ENCODE data around the gene RAB31. TPM values are rescaled to one million over a fixed set of nuclear protein-coding genes. Genes with fewer than 3 reads are reported as not detected.

The RAB31 gene
- total and polyA plus RNA-seq, 5 donors, result 9.1 to 42.3 (median 24.3) TPM

DNA sequence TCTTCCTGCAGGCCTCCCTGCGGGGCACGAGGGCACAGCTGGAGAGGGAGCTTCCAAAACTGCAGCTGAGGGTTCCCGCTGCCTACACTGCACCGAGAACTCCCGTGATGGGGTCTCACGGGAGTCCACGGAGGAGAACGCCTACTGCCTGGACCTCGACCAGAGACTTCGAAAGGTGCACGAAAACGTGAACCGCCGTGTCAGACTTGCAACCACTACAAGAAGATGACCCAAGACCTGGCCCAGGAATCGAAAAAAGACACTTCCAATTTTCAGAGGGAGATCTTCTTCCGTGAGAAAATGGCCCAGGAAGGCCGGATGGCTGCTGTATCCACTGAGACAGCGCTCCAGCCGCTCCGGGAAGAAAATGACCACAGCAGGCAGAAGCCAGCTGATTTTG is 124.8 kb downstream of the RAB31 start:
- DNase-seq (no peak), ATAC-seq (no peak)
- Histone ChIP-seq H3K4me1 (ENCODE audit: control insufficient read depth, insufficient read depth, low read length) (peaks cover 2% of the 10 kb centered on the region), H3K27me3 (ENCODE audit: control insufficient read depth, insufficient read depth) (no peaks in the 10 kb centered on the region), H3K9me3 (ENCODE audit: control insufficient read depth, low read length) (no peaks in the 10 kb centered on the region), H3K27ac (ENCODE audit: low read length) (no peak overlapping the region), H3K4me3 (ENCODE audit: low read length) (no peak overlapping the region)
- intact Hi-C loops (cut with DNase I), result no loop called here
- 96% methylated on average over 20 of the region's 20 CpGs for WGBS

DNA sequence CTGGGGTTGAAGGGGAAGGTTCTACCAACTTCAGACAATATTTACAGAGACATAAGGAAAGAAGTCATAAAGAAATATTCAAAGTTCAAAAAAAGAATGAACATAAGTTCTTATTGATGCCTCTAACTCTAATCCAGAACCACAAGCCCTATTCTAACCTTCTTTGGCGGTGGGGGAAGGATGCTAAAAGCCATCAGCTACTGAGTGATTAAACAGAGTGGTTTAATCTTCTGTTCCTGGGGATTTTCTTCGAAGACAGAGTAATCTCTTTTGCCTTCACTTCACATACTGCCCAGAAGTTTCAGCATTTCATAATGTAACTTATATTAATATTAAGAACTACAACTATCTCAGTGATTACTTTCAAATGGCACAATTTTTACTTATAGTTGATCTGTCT is 126.5 kb downstream of the RAB31 start:
- H3K27ac ChIP-seq (ENCODE audit: low read length), result no peak overlapping the region
- intact Hi-C loops (cut with DNase I), result no loop called here
- peaks cover 7% of the 10 kb centered on the region for H3K4me1 ChIP-seq (ENCODE audit: control insufficient read depth, insufficient read depth, low read length)
- 88% methylated on average over 2 of the region's 2 CpGs for WGBS
- no peaks in the 10 kb centered on the region for H3K27me3 ChIP-seq (ENCODE audit: control insufficient read depth, insufficient read depth)
- no peak overlapping the region for H3K4me3 ChIP-seq (ENCODE audit: low read length)
- ATAC-seq (no peak), DNase-seq (no peak)
- no peaks in the 10 kb centered on the region for H3K9me3 ChIP-seq (ENCODE audit: control insufficient read depth, low read length)

DNA sequence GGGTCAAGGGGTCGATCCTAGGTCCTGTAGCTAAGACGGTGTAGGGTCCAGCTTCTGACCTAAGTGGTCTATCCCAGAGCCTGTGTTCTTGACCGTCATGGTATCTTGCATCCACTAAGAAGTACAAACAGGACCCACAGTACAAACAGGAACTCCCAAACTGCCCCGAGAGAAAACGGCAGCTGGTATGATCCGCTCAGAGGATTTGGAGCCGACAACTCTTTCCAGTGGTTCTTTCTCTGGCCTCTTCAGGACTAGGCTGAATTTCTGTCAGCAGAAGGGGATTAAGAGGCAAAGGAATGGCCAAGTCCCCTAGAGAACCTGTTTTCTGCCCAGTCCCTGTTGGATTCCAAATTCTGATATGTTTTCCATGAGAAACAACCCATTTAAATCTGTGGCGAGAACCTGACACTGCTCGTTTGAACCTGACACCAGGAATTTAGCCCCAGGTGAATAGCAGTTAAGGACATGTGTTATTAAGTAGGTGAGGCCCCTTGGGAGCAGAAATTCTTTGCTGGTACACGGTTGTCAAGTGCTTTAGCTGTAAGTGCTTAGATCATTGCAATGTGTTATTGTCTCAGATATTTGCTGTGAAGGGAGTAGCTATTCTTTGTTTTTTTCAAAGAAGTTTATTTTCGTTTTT is 127.1 kb downstream of the RAB31 start:
- WGBS, result 80% methylated on average over 11 of the region's 11 CpGs
- DNase-seq (no peak), ATAC-seq (no peak)
- Histone ChIP-seq H3K9me3 (ENCODE audit: control insufficient read depth, low read length) (no peaks in the 10 kb centered on the region), H3K4me3 (ENCODE audit: low read length) (no peak overlapping the region), H3K27me3 (ENCODE audit: control insufficient read depth, insufficient read depth) (no peaks in the 10 kb centered on the region), H3K4me1 (ENCODE audit: control insufficient read depth, insufficient read depth, low read length) (peaks cover 7% of the 10 kb centered on the region), H3K27ac (ENCODE audit: low read length) (no peak overlapping the region)
- intact Hi-C loops (cut with DNase I), result no loop called here

GRCh38 chr18:9835825-9836224 is 127.7 kb downstream of the RAB31 start:
- H3K4me1 ChIP-seq (ENCODE audit: control insufficient read depth, insufficient read depth, low read length), result peaks cover 7% of the 10 kb centered on the region
- 74% methylated on average over 10 of the region's 10 CpGs for WGBS

GRCh38 chr18:9838144-9838877 is 130.2 kb downstream of the RAB31 start:
- Histone ChIP-seq H3K9me3 (ENCODE audit: control insufficient read depth, low read length) (no peaks in the 10 kb centered on the region), H3K27me3 (ENCODE audit: control insufficient read depth, insufficient read depth) (no peaks in the 10 kb centered on the region), H3K4me1 (ENCODE audit: control insufficient read depth, insufficient read depth, low read length) (peaks cover 14% of the 10 kb centered on the region), H3K27ac (ENCODE audit: low read length) (peak overlapping the region; percentile 57), H3K4me3 (ENCODE audit: low read length) (no peak overlapping the region)
- peak in 2 of 3 donors; percentile 64 for DNase-seq
- WGBS, result 67% methylated on average over 10 of the region's 10 CpGs
- intact Hi-C loops (cut with DNase I), result no loop called here
- peak; percentile 81 to 88 for ATAC-seq

More at GRCh38 chr18:9835825-9836224, 127.7 kb downstream of the RAB31 start:
- DNase-seq (no peak), ATAC-seq (no peak)
- H3K27ac ChIP-seq (ENCODE audit: low read length), result no peak overlapping the region
- H3K9me3 ChIP-seq (ENCODE audit: control insufficient read depth, low read length), result no peaks in the 10 kb centered on the region
- H3K27me3 ChIP-seq (ENCODE audit: control insufficient read depth, insufficient read depth), result no peaks in the 10 kb centered on the region
- intact Hi-C loops (cut with DNase I), result no loop called here
- H3K4me3 ChIP-seq (ENCODE audit: low read length), result no peak overlapping the region

GRCh38 chr18:9839211-9839610 is 131.1 kb downstream of the RAB31 start:
- WGBS, result 95% methylated on average over 8 of the region's 8 CpGs
- no peak overlapping the region for H3K4me3 ChIP-seq (ENCODE audit: low read length)
- H3K4me1 ChIP-seq (ENCODE audit: control insufficient read depth, insufficient read depth, low read length), result peaks cover 14% of the 10 kb centered on the region
- no peaks in the 10 kb centered on the region for H3K27me3 ChIP-seq (ENCODE audit: control insufficient read depth, insufficient read depth)
- H3K9me3 ChIP-seq (ENCODE audit: control insufficient read depth, low read length), result no peaks in the 10 kb centered on the region
- peak overlapping the region; percentile 57 for H3K27ac ChIP-seq (ENCODE audit: low read length)
- intact Hi-C loops (cut with DNase I), result no loop called here
- DNase-seq, result no peak
- no peak for ATAC-seq

- no peak overlapping the region for H3K27ac ChIP-seq (ENCODE audit: low read length)
- H3K4me1 ChIP-seq (ENCODE audit: control insufficient read depth, insufficient read depth, low read length), result peaks cover 14% of the 10 kb centered on the region
- H3K27me3 ChIP-seq (ENCODE audit: control insufficient read depth, insufficient read depth), result no peaks in the 10 kb centered on the region
- WGBS, result 83% methylated on average over 10 of the region's 10 CpGs
- intact Hi-C loops (cut with DNase I), result no loop called here
- DNase-seq, result peak in 1 of 3 donors; percentile 23
- no peak for ATAC-seq
- no peaks in the 10 kb centered on the region for H3K9me3 ChIP-seq (ENCODE audit: control insufficient read depth, low read length)
- H3K4me3 ChIP-seq (ENCODE audit: low read length), result no peak overlapping the region
Observed at GRCh38 chr18:9839853-9840252, 131.8 kb downstream of the RAB31 start.

DNA sequence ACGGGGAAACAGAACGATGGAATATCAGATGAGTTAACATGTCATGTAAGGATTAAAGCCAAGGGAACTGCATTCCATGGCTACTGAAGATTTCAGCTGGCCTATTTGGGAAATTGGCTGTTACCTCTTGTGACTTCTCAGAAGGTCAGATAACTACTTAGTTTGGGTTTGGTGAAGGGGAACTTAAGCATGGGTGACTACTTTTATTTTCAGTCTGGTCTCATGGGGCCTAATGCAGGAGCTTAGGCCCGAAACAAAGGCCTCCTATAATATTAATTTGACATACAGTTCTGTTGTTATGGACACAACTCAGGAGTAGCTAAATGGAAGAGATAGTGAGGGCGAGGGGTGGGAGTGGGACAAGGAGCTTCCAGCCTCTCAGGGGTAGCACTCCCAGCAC is 133.7 kb downstream of the RAB31 start:
- H3K27ac ChIP-seq (ENCODE audit: low read length), result peak overlapping the region; percentile 38
- no peaks in the 10 kb centered on the region for H3K27me3 ChIP-seq (ENCODE audit: control insufficient read depth, insufficient read depth)
- H3K9me3 ChIP-seq (ENCODE audit: control insufficient read depth, low read length), result no peaks in the 10 kb centered on the region
- no peak for ATAC-seq
- no peak for DNase-seq
- WGBS, result 58% methylated on average over 4 of the region's 4 CpGs
- H3K4me1 ChIP-seq (ENCODE audit: control insufficient read depth, insufficient read depth, low read length), result peaks cover 20% of the 10 kb centered on the region
- no peak overlapping the region for H3K4me3 ChIP-seq (ENCODE audit: low read length)
- intact Hi-C loops (cut with DNase I), result no loop called here

- DNase-seq (no peak), ATAC-seq (no peak)
- peaks cover 22% of the 10 kb centered on the region for H3K4me1 ChIP-seq (ENCODE audit: control insufficient read depth, insufficient read depth, low read length)
- WGBS, result 98% methylated on average over 6 of the region's 6 CpGs
- H3K27ac ChIP-seq (ENCODE audit: low read length), result no peak overlapping the region
- intact Hi-C loops (cut with DNase I), result no loop called here
- no peaks in the 10 kb centered on the region for H3K9me3 ChIP-seq (ENCODE audit: control insufficient read depth, low read length)
- no peak overlapping the region for H3K4me3 ChIP-seq (ENCODE audit: low read length)
- no peaks in the 10 kb centered on the region for H3K27me3 ChIP-seq (ENCODE audit: control insufficient read depth, insufficient read depth)
Observed at GRCh38 chr18:9842448-9842847, 134.3 kb downstream of the RAB31 start.

GRCh38 chr18:9845256-9845655 is 137.2 kb downstream of the RAB31 start:
- H3K27ac ChIP-seq (ENCODE audit: low read length), result no peak overlapping the region
- ATAC-seq, result no peak

DNA sequence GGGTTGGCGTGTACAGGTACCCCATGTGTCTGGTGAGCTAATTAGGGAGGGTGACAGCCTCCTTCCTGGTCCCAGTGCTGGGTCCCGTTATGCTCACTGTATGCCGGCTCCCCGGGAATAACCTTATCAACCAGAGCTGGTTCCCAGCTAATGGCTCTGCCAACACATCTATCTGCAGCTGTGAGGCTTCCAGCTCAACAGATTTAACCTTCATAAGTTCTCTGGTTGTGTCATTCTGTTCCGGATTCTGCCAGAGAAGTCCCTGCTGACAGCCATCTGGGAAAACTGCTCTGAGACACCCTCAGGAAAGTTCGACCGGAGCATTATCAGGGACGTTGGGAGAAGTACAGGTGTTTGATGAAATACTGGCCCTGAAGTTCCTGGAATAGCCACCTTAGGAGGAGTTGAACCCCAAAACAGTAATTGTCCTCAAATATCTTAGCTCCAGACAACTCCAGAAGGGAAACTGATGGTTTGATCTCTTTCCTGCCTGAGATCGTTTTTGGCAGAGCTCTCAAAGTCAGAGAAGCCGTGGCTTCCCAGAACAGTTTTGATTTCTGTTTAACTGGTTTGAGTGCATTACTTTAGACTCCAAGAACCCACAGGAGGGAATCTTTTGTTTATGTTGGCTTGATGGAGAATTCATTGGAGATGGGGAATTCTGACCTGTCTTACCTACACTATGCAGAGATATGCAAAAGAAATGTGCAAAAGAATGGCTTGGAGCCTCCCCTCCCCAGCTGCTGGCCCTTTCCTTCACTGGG is 138.2 kb downstream of the RAB31 start:
- Histone ChIP-seq H3K4me1 (ENCODE audit: control insufficient read depth, insufficient read depth, low read length) (peaks cover 17% of the 10 kb centered on the region), H3K27ac (ENCODE audit: low read length) (peak overlapping the region; percentile 80), H3K4me3 (ENCODE audit: low read length) (no peak overlapping the region), H3K27me3 (ENCODE audit: control insufficient read depth, insufficient read depth) (no peaks in the 10 kb centered on the region), H3K9me3 (ENCODE audit: control insufficient read depth, low read length) (no peaks in the 10 kb centered on the region)
- peak in 1 of 3 donors; percentile 47 for DNase-seq
- ATAC-seq, result peak; percentile 72 to 77
- WGBS, result 15% methylated on average over 10 of the region's 10 CpGs
- intact Hi-C loops (cut with DNase I), result no loop called here

More at GRCh38 chr18:9845256-9845655, 137.2 kb downstream of the RAB31 start:
- Histone ChIP-seq H3K4me1 (ENCODE audit: control insufficient read depth, insufficient read depth, low read length) (peaks cover 17% of the 10 kb centered on the region), H3K9me3 (ENCODE audit: control insufficient read depth, low read length) (no peaks in the 10 kb centered on the region), H3K4me3 (ENCODE audit: low read length) (no peak overlapping the region), H3K27me3 (ENCODE audit: control insufficient read depth, insufficient read depth) (no peaks in the 10 kb centered on the region)
- WGBS, result 67% methylated on average over 3 of the region's 3 CpGs
- intact Hi-C loops (cut with DNase I), result no loop called here
- no peak for DNase-seq

All from right cardiac atrium (tissue), 5 donors.